ENCODE measurements around the gene GUK1. TPM values are rescaled to one million over a fixed set of nuclear protein-coding genes. Genes with fewer than 3 reads are reported as not detected.

GUK1 gene
- total and polyA plus RNA-seq, 2 of the 4 experiments (the other 2 are of a cell fraction), result 465 to 548 TPM

GRCh38 chr1:228136901-228137300, 3.2 kb upstream of the GUK1 start:
- Histone ChIP-seq H3K36me3 (ENCODE audit: control insufficient read depth, insufficient read depth, low read length) (peaks cover 5% of the 10 kb centered on the region; the same call in 1 of the 2 replicates), H4K8ac (ENCODE audit: low read depth in 2 of 2, low read length in 2 of 2) (no peak overlapping the region), H3K27me3 (ENCODE audit: control insufficient read depth, insufficient read depth, low read length) (peaks cover 19% of the 10 kb centered on the region), H3K4me3 (ENCODE audit: insufficient read depth, low read depth, low read length) (no peak overlapping the region), H3K79me1 (ENCODE audit: low read depth in 1 of 2, low read length in 2 of 2) (peaks cover 0 to 14% of the 10 kb centered on the region in 2 experiments; a peak in 1 of 4 replicates), H2BK15ac (ENCODE audit: low read depth, low read length) (no peak overlapping the region), H4K5ac (ENCODE audit: low read depth, low read length) (no peak overlapping the region), H3K4me2 (ENCODE audit: low read depth, low read length) (no peak overlapping the region), H3K14ac (replicated peaks; ENCODE audit: low read depth, low read length) (no peak overlapping the region), H4K91ac (ENCODE audit: insufficient read depth, low read depth, low read length) (no peak overlapping the region), H3K4ac (ENCODE audit: low read depth, low read length) (no peak overlapping the region), H3K4me1 (ENCODE audit: control insufficient read depth, insufficient read depth, low read length) (peaks cover 7% of the 10 kb centered on the region), H2AK9ac (replicated peaks; ENCODE audit: low read depth, low read length, poor library complexity) (no peak overlapping the region), H3K23ac (ENCODE audit: low read depth, low read length) (no peak overlapping the region), H3K27ac (ENCODE audit: insufficient read depth, low read length) (no peak overlapping the region), H4K20me1 (ENCODE audit: insufficient read depth, low read length) (peaks cover 14% of the 10 kb centered on the region), H2BK5ac (ENCODE audit: low read depth, low read length, poor library complexity, severe bottlenecking) (no peak overlapping the region), H3K9me1 (ENCODE audit: insufficient read depth, low read length) (peaks cover 5% of the 10 kb centered on the region; the same call in 1 of the 2 replicates), H2AK5ac (ENCODE audit: low read depth, low read length) (no peak overlapping the region), H3K9ac (ENCODE audit: low read depth, low read length) (no peak overlapping the region), H2BK20ac (ENCODE audit: low read depth, low read length) (no peak overlapping the region), H2BK120ac (ENCODE audit: low read depth, low read length) (no peak overlapping the region), H3K9me3 (ENCODE audit: control insufficient read depth, insufficient read depth, low read length) (no peaks in the 10 kb centered on the region), H2AFZ (replicated peaks; ENCODE audit: low read length, poor library complexity) (no peak overlapping the region), H3K18ac (ENCODE audit: low read depth, low read length) (no peak overlapping the region), H3K56ac (ENCODE audit: extremely low read depth, insufficient read depth, low read length) (no peak overlapping the region)
- ChIA-PET POLR2A (ENCODE audit: unreplicated experiment) (no interaction called here), CTCF (no interaction called here)
- DNase-seq, result no peak
- dilution Hi-C loops (cut with HindIII; ENCODE audit: low sequenced_read_pairs, unreplicated experiment), result no loop called here
- WGBS, 2 experiments (ENCODE audit: extremely low coverage in 2 of 2, insufficient read length in 1 of 2), result no CpG with 5 or more reads among the region's 1 CpG
- no TSS peak for BruUV-seq (replicated peaks)
- ATAC-seq (ENCODE audit: low read depth), result no peak
- TF ChIP-seq SMC3 (IDR thresholded peaks at IDR 0.05; ENCODE audit: low read depth, low read length) (no peak), USF2 (IDR thresholded peaks at IDR 0.05; ENCODE audit: low read depth, low read length) (no peak), RFX5 (IDR thresholded peaks at IDR 0.05; ENCODE audit: low read depth, low read length) (no peak), RAD21 (IDR thresholded peaks at IDR 0.05; ENCODE audit: low read length) (no peak), BHLHE40 (IDR thresholded peaks at IDR 0.05; ENCODE audit: low read depth, low read length) (no peak), MXI1 (IDR thresholded peaks at IDR 0.05; ENCODE audit: borderline replicate concordance, low read depth, low read length) (no peak)
- TF ChIP-seq, protein P1, sequence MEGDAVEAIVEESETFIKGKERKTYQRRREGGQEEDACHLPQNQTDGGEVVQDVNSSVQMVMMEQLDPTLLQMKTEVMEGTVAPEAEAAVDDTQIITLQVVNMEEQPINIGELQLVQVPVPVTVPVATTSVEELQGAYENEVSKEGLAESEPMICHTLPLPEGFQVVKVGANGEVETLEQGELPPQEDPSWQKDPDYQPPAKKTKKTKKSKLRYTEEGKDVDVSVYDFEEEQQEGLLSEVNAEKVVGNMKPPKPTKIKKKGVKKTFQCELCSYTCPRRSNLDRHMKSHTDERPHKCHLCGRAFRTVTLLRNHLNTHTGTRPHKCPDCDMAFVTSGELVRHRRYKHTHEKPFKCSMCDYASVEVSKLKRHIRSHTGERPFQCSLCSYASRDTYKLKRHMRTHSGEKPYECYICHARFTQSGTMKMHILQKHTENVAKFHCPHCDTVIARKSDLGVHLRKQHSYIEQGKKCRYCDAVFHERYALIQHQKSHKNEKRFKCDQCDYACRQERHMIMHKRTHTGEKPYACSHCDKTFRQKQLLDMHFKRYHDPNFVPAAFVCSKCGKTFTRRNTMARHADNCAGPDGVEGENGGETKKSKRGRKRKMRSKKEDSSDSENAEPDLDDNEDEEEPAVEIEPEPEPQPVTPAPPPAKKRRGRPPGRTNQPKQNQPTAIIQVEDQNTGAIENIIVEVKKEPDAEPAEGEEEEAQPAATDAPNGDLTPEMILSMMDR (conservative IDR thresholded peaks at IDR 0.05; ENCODE audit: low read depth, low read length), result no peak
- TF ChIP-seq, protein P2, sequence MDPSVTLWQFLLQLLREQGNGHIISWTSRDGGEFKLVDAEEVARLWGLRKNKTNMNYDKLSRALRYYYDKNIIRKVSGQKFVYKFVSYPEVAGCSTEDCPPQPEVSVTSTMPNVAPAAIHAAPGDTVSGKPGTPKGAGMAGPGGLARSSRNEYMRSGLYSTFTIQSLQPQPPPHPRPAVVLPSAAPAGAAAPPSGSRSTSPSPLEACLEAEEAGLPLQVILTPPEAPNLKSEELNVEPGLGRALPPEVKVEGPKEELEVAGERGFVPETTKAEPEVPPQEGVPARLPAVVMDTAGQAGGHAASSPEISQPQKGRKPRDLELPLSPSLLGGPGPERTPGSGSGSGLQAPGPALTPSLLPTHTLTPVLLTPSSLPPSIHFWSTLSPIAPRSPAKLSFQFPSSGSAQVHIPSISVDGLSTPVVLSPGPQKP (IDR thresholded peaks at IDR 0.05; ENCODE audit: borderline replicate concordance, low read depth, low read length), result no peak
- in situ Hi-C loops (cut with MboI; ENCODE audit: low sequenced_read_pairs), result loop anchor here (10.0 kb wide), 1 partner anchor 368 kb away; no protein-coding TSS in a partner anchor
- intact Hi-C loops (cut with micrococcal nuclease), result loop anchor here (10.0 kb wide), 1 partner anchor 138 kb away; no protein-coding TSS in a partner anchor
